Embryonic facial prominence (tissue), 1 donor: ENCODE data around the gene KIAA0825.

Source experiments
- DNase-seq: peaks from one replicate; pipeline ENCODE4 v3.0.0-alpha.2; 2016; ENCODE audit errors: extremely low spot score

Gene KIAA0825

DNA sequence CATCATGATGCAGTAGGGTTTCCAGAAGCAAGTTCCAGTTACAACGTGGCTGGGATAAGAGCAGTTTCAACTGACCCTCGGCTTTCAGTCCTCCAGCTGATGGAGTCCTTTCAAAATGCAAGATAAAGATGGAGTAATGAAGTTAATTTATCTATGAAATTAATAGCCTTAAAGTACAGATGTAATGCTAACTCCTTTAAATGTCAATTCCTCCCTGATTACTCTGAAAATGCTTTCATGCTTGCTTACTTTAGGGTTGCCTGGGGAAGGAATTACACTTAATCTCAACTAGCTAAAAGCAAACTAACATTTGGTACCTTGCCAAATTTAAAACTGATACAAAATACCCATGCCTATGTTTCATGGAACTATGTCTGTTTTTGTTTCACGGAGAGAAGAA lies 178.4 kb downstream of the KIAA0825 start:
- DNase-seq: no peak

DNA sequence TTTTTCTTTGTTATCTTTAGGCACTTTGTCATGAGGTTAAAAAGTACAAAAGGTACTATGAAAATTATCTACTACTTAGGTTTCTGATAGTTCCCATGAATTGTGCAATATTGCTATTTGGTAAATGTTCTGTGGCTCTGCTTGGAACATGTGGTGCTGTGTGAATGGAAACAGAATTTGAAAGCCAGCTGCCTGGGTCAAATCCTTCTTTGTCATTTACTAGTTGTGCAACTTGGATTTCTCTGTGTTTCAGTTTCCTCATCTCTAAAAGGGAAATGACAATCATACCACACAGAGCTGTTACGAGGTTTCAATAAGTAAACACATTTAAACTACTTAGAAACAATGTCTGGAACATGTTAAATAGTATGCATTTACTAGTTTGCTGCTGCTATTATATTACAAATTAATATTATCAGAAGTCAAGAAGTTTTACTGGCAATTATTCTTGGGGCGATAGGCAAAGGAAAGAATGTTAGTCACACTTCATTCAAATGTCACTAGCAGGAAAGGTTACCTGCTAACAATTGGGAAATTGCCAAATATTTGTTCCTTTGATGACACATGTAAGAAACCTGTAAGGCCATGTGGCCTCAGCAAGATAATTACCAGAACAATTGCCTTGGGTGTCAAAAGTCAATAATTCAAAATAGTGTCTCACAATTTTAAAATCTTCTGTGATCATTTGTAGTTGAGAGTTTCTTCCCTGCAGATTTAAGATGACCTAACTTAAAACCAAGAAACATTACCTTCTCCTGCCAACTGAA lies 184.8 kb downstream of the KIAA0825 start:
- DNase-seq: no peak

DNA sequence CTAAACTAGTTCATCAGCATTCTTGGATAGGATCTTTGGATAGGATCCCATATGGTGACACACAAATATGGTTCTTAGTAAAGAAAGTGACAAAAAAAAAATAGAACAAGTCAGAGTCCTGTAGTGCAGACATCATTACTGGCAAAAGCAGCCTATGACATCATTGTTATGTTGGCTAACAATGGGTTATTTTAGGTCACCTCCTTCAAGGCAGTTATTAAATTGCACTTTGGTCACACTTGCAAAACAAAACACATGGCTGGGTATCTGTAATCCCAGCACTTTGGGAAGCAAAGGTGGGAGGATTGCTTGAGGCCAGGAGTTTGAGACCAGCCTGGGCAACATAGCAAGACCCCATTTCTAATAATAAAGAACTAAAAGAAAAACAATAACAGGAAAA lies 185.9 kb downstream of the KIAA0825 start:
- no peak for DNase-seq

DNA sequence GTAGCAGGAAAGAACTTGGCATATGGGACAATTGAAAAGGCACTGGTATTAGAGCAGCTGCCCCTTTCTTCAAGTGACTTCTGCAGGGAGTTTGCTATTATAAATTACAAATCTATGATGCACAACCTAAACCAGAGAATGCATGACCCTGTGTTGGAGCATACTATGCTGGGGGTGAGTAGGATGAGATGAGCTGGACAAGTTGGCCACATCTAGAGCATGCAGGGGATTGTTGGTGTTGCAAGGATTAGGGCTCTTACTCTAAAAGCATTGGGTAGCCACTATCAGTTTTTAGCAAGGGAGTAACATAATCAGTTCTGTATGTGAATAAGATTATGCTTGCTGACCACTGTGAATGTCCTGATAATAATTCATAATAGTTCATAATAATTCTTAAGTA lies 186.7 kb downstream of the KIAA0825 start:
- DNase-seq: no peak

DNA sequence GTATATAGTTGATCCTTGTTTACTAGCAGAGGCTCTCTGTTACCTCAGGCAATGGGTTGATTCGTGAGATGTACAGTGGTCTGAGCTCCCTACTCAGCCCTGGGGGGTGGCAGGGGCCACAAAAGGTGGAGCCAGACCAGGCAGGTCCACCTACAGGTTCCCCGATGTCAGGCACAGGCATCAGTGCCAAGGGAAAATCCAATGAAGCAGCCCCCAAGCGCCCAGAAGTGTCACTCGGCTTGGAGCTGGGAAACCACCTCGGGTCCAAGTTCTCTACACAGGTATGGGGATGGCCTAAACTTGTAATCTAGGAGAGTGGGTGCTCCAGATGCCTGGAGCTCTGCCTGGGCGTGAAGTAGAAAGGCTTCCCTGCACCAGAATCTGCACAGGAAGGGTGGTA lies 188.8 kb downstream of the KIAA0825 start:
- DNase-seq: no peak

DNA sequence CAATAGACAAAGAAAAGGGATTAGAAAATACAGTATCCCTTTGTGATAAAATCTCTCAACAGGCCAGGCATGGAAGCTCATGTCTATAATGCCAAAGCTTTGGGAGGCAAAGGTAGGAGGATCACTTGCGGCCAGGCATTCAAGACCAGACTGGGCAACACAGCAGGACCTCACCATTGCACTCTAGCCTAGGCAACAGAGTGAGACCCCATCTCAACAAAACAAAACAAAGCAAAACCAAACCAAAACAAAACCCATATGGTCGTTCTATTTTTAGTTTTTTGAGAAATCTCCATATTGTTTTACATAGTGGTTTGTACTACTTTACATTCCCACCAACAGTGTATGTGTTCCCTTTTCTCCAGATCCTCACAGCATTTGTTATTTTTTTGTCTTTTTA lies 193.0 kb downstream of the KIAA0825 start:
- DNase-seq: no peak

DNA sequence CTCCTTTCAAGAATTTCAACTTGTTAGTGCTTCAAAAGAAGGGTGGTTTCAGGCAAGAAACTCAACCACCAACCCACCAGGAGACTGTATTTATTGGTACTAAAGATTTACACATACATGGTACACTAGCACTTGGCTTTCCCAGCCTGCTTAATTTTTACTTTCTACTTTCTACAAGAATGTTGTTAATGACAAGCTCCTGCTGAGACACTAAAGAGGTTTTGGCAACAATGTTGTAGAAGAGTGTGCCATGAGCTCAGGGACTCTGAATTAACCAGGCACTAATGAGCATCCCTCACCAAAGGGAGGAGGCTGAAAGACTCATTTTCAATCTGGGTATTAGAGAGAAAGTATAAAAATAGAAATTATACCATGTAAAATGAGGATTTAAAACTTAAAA lies 195.0 kb downstream of the KIAA0825 start:
- DNase-seq: no peak

DNA sequence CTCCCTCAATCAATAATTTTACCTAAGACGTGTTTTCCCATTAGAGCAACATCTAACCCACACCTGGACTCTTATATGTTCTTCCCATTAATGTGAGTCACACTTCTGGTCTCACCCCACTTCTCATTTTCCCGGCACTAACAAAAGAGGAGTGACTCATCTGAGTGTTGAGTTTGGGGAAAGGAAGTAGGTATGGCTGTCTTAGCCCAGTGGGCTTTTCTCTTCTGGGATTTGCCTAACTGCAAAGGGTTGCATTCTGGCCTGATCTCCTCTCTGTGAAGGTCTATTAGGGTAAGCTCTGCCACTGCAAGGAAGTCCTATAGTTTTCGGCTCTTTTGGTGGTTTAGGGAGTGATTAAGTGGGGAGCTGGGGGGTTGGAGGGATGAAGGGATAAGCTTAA lies 195.6 kb downstream of the KIAA0825 start:
- DNase-seq: no peak

DNA sequence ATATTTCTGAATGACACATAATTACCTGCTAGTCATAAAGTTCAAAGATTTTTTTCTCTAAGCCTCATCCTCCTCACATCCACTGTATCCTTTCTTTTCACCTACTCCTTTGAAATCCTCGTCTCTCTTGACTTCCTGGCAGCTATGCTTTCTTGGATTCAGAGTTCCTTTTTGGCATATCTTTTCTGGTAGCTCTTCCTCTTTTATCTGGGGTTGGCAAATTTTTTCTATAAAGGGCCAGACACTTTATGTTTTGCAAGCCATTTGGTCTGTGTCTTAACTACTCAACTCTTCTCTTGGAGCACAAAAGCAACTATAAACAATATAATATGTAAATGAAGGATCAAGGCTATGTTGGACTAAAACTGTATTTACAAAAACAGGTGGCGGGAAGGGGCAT lies 197.5 kb downstream of the KIAA0825 start:
- no peak for DNase-seq

DNA sequence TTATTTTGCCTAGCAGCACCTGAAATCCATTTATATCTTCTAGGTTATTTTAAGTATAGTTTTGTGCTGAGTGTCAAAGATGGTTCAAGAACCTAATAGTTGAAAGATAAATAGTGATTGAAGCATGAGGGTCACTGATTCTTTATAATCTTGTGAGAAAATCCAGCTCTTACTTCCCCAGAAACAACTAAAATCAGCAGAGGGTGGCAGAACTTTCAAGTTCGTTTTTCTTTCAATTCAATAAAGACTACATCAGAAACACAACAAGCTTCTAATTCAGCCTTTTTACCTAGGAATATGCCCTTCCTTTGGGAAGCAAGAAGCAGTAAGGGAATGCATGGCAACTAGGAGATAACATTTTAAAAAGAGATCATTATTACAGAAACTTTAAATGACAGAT lies 202.6 kb downstream of the KIAA0825 start:
- DNase-seq: no peak

DNA sequence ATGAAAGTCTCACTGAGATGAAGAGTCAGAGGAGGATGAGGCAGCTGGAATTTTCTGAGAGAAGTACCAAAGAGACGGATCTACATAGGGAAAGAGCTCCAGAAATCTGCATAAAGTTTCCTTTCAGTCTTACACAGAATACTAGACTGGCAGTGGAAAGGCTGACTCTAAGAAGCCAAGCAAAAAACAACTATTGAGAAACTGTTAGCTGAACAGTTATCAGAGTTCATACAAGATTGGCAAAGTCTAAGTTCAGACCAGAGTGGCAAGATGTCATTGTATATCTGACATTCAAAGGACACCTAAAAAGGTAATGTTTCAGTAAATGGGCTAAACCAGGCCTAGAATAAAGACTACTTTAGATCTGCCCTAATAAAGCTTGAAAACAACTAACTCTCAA lies 209.0 kb downstream of the KIAA0825 start:
- no peak for DNase-seq

DNA sequence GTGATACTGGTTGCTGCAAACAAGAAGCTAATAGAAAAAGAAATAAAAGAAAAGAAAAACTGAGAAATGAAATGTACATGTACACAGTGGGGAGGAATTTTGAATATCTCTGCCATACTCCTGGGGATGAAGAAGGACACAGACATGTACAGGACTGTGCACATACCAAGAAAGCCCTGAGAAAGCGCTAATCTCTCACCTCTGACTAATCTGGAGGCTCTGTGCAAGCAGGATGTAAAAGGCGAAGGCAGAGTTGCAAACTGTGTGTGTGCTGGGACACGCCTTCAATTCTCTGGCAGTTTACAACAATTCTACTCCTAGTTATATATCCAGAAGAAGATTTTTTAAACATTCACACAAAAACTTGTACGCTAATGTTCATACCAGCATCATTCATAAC lies 211.4 kb downstream of the KIAA0825 start:
- no peak for DNase-seq

DNA sequence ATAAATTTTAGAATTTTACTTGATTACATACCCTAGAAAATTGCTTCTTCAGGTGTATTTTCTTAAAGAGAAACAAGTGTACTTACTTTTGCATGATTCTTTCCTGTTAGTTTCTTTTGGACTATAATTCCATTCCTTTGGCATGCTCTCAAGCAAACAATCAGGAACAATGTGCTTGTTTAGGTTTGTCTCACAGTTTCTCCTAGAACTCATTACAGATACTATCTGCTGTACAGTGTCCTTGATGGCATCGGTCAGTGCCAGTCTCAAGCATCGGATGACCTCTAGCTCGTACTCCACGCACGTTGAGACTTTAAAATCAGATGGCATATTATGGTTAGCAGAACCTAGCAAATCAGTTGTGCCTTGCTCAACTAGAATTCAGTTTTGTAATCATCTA lies 214.9 kb downstream of the KIAA0825 start:
- no peak for DNase-seq

DNA sequence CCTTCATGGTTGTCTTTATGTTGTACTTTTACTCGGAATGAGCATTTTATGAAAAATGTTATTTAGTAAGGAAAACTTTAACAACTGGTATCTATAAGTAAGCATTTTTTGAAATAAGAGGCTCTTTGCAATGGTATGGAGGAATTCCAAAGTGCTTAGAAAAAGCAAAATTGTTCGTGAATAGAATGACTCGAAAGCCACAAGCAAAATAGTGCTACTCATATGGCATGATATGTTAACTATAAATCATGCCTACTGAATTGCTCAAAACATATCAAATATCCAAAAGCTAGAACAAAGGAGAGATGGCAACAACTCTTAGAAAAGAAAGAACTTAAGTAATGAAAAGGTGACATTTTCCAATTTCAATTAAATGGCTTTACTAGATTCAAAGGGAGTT lies 216.3 kb downstream of the KIAA0825 start:
- DNase-seq: no peak

DNA sequence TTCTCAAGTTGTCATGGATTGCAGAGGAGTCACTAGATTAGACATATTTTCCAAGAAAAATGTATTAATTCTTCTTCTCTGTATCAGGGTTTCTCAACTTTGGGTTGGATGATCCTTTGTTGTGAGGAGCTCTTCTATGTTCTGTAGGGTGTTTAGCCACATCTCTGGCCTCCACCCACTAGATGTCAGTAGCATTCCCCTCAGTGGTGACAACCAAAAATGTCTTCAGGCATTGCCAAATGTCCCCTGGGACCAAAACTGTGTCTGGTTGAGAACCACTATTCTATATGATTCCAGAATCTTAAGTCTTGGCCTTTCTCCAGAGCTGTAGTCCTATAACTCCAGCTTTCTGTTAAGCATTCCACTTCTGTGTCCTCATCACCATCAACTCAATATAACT lies 220.9 kb downstream of the KIAA0825 start:
- no peak for DNase-seq

DNA sequence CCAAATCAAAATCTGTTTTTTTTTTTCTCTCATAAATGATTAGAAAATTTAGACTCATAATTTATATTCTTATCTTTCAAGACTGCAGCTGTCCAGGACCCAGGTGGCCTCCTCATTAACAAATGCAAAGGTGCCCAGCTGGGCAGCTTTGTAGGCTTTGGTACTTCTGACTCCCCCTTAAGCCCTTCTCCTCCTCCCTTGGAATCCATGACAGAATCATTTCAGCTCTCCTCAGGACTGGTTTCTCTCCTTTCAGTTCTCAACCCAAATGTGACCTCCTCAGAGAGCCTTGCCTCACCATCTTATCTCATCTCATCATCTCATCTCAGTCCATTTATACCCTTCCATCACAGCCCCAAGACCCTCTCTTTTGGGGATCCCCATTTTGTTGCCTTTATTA lies 221.7 kb downstream of the KIAA0825 start:
- DNase-seq: no peak

DNA sequence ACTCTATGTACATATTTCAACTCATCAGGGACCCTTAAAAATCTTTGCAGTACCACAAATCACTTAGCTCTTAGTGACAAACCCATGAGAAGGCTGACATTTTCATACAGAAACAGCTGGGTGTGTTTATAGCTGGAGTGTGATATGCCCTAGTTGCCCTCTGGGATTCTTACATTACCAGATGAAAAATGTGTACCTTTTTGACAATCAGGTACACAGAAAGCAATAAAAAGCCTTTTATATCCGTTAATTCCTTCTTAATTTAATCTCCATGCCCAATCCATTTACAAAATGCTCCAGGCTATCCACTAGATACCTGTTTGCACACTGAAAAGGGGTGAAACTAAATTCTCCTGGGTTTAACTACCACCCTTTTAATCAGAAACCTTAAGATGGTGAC lies 222.9 kb downstream of the KIAA0825 start:
- DNase-seq: no peak

DNA sequence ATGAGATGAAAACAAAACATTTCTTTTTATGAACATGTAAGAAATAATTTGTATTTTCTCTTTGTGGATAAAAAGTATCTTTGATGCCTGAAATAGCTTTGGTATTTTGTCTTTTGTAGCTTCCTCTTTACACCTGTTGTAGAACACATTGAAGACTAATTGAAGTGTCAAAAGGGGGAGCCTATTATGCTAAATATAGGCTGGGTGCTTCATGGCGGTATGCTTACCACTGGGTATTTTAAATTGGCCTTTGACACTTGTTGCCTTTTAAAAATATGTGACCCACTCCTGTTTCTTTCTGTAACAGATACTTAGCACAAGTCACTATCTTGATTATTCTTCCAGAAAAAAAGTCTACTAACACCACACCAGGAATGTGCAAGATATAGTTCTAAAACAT lies 226.4 kb downstream of the KIAA0825 start:
- DNase-seq: no peak

DNA sequence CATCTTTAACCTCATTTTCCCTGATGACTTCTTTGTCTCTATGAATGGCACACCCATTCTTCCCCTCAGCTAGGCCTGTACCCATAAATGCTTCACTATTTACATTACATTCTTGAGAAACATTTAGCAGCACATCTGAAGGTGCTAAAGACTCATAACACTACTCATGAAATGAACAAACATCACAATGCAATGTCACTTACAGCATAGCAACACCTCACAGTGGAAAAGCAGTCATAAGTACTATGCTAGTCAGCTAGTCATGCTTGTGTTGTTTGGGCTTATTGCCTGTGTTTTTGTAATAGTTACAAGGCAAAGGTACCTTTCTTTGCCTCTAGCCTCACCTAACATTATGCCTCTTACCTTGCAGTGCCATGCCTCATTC lies 228.9 kb downstream of the KIAA0825 start:
- no peak for DNase-seq

DNA sequence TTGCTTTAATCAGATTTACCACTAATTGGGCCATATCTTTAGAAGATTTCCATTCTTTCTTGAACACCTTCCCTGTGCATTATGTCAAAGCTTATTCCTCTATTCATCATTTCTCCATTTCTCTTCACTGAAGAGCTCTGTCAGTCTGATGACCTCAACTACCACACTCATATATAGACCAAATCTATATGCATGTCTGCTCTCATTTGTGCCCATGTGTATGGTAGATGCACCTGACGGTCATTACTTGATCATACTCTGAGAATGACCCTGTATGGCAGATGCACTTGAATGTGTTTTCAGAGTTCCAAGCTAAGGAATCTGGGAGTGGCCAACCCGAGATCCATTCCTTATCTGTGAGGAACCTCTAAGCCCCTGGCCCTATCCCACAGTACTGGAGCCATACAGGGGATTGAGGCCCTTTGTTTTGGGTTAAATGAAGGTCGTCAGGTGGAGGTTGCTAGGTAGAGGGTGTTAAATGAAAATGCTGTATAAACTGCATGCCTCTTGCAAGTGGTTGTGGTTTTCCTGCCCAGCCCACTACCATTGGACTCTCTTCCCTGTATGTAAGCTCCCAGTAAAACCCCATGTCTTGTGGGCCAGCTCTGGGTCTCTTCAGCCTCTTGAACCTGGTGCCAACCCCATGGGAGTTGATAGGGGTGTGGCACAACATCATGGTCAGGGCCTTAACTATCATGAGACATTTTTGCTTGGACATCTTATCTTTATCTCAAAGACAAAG lies 229.5 kb downstream of the KIAA0825 start:
- no peak for DNase-seq

DNA sequence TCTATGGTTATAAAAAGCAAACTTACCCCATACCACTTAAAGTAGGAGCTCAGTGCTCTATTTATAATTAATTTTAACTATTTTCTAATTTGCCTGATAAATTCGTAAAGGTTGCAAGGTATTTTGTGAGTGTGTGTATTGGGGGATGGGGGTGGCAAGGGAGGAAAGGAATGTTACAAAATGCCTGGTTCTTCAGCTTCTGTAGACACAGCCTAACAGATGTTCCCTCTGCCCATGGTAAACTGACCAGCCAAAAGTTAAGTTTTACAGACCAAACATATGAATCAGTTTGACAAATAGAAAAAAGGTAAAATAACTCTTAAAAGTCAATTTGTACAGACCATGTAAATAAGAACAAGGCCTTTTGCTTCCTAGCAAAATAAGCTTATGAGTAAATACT lies 232.6 kb downstream of the KIAA0825 start:
- no peak for DNase-seq

DNA sequence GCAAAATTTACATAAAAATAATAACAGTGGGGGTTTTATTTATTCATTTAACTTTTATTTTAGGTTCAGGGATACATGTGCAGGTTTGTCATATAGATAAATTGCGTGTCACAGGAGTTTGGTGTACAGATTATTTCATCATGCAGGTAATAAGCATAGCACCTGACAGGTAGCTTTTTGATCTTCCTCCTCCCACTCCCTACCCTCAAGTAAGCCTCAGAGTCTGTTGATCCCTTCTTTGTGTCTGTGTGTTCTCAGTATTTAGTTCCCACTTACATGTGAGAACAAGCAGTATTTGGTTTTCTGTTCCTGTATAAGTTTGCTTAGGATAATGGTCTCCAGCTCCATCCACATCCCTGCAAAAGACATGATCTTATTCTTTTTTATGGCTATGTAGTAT lies 240.3 kb downstream of the KIAA0825 start:
- no peak for DNase-seq

DNA sequence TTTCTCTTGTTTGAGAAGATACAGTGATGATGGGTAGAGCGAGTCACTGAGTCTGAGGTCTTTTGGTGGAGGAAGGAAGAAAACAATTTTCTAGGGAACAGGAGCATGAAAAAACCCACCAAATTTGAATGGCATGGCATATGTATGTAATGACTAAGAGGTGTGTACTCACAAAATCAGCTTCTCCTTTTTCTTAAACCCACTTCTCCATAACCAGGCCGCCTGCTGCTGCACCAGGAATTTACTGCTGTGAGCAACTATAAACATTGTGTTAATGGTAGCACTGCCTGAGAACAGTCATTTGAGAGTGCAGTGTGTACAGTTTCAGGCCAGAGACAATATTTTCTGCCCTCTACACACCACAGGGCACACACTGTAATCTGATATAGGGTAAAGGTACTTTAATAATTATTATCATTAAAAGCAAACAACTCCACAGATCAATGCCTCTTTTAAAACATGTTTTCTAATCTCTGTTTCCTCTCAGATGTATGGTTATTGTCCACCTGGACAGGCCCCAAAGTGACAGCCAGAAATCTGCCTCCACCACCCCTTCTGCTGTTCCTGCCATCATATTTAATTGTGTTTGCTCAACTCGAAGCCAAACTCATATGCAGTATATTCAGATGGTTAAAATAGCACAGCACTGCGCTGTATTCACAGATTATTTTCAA lies 241.6 kb downstream of the KIAA0825 start:
- DNase-seq: no peak
